GM18951 (cell line): Measurements from ENCODE around the gene ZNF80.

Experiments
- POLR2A ChIP-seq: IDR thresholded peaks from 4 replicates; pipeline ENCODE4 v1.6.1; 2011; ENCODE audit warnings: mild to moderate bottlenecking; ENCODE audit not compliant: insufficient read length, insufficient read depth; ENCODE audit errors: extremely low read depth
- in situ Hi-C: fragments of 300-500 bp; cut with MboI; formaldehyde crosslinking; loops from one replicate; pipeline ENCODE4 v1.12.0; 2022; ENCODE audit warnings: low sequenced_read_pairs, mixed read lengths, inconsistent platforms; ENCODE audit not compliant: unreplicated experiment

The ZNF80 gene

GRCh38 chr3:114235431-114235830, 1.9 kb downstream of the ZNF80 start:
- no peak for TF ChIP-seq POLR2A
- in situ Hi-C loops = no loop called here

GRCh38 chr3:114234745-114235144, 2.6 kb downstream of the ZNF80 start:
- in situ Hi-C loops = no loop called here
- no peak for TF ChIP-seq POLR2A

- in situ Hi-C loops = no loop called here
- TF ChIP-seq POLR2A = no peak
These were observed 5.8 kb downstream of the ZNF80 start for GRCh38 chr3:114231616-114232015.

- in situ Hi-C loops = no loop called here
- no peak for TF ChIP-seq POLR2A
These were observed 10.3 kb downstream of the ZNF80 start for GRCh38 chr3:114227076-114227475.

- no peak for TF ChIP-seq POLR2A
- in situ Hi-C loops = no loop called here
These were observed 11.1 kb downstream of the ZNF80 start for GRCh38 chr3:114226313-114226712.

- in situ Hi-C loops = no loop called here
- TF ChIP-seq POLR2A = no peak
These were observed 14.2 kb downstream of the ZNF80 start for GRCh38 chr3:114223143-114223542.

- in situ Hi-C loops = no loop called here
These were observed 15.5 kb downstream of the ZNF80 start for GRCh38 chr3:114221881-114222264.

GRCh38 chr3:114221165-114221880, 16.1 kb downstream of the ZNF80 start:
- in situ Hi-C loops = no loop called here
- TF ChIP-seq POLR2A = no peak

More at GRCh38 chr3:114221881-114222264, 15.5 kb downstream of the ZNF80 start:
- TF ChIP-seq POLR2A = no peak

- in situ Hi-C loops = no loop called here
- TF ChIP-seq POLR2A = no peak
These were observed 17.6 kb downstream of the ZNF80 start for GRCh38 chr3:114219741-114220140.

- TF ChIP-seq POLR2A = no peak
- in situ Hi-C loops = no loop called here
These were observed 18.7 kb downstream of the ZNF80 start for GRCh38 chr3:114218578-114219185.

GRCh38 chr3:114218006-114218405, 19.4 kb downstream of the ZNF80 start:
- no peak for TF ChIP-seq POLR2A
- in situ Hi-C loops = no loop called here

- in situ Hi-C loops = no loop called here
- TF ChIP-seq POLR2A = no peak
These were observed 20.1 kb downstream of the ZNF80 start for GRCh38 chr3:114217266-114217665.

- TF ChIP-seq POLR2A = no peak
- in situ Hi-C loops = no loop called here
These were observed 21.0 kb downstream of the ZNF80 start for GRCh38 chr3:114216186-114216970.
